ENCODE measurements around the gene ZNF654. TPM values are rescaled to one million over a fixed set of nuclear protein-coding genes. Genes with fewer than 3 reads are reported as not detected.

ZNF654 gene
- total RNA-seq, 1 donor from 2014 or later, result 18.7 TPM

DNA sequence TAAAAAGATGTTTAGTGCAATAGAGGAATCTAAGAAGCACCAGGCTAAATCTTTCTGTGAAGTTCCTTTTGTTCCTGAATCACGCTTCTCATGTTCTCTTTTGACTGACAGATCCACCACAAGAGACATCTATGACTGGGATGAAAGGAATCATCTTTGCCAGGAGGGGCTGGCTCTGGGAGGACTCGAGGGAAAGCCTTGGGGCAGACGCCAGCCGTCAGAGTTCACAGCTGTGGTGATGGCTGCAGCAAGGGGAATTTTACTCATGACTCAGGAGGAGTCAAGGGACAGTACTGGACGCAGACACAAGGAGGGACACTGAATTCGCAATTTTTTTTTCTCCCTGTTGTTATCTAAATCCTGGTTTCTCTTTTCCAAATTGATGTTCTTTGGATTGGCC is 129.4 kb downstream of the ZNF654 start:
- Histone ChIP-seq H3K79me2 (ENCODE audit: insufficient read depth, low read length) (no peaks in the 10 kb centered on the region), H3K9me3 (ENCODE audit: insufficient read depth, low read depth, low read length) (no peaks in the 10 kb centered on the region), H2AFZ (ENCODE audit: low read depth, low read length) (no peak overlapping the region), H4K20me1 (ENCODE audit: insufficient read depth, low read length) (no peaks in the 10 kb centered on the region), H3K36me3 (ENCODE audit: insufficient read depth, low read length) (no peaks in the 10 kb centered on the region), H3K4me3 (ENCODE audit: insufficient read depth, low read depth, low read length) (no peak overlapping the region), H3K9ac (ENCODE audit: low read length) (no peak overlapping the region), H3K27me3 (ENCODE audit: insufficient read depth, low read length) (no peaks in the 10 kb centered on the region), H3K4me2 (ENCODE audit: low read length) (no peak overlapping the region), H3K27ac (ENCODE audit: low read depth, low read length) (no peak overlapping the region), H3K4me1 (ENCODE audit: insufficient read depth, low read length) (no peaks in the 10 kb centered on the region)
- peaks cover 2% of the 10 kb centered on the region for H3K36me3 Mint-ChIP-seq (ENCODE audit: low read depth, unreplicated experiment)
- TF ChIP-seq CTCF (IDR thresholded peaks at IDR 0.05; ENCODE audit: insufficient read depth, low read depth, low read length) (no peak), EZH2 (IDR thresholded peaks at IDR 0.05; ENCODE audit: insufficient read depth, low read length) (no peak)
- DNase-seq (ENCODE audit: low read depth) (peak; percentile 9), FAIRE-seq (no peak)
- peaks cover 11% of the 10 kb centered on the region for H3K4me1 Mint-ChIP-seq (ENCODE audit: low read depth, unreplicated experiment)
- H3K27me3 Mint-ChIP-seq (ENCODE audit: low read depth, unreplicated experiment), result no peaks in the 10 kb centered on the region
- no peak overlapping the region for H3K4me3 Mint-ChIP-seq (ENCODE audit: unreplicated experiment)
- H3K27ac Mint-ChIP-seq (ENCODE audit: unreplicated experiment), result peak overlapping the region; percentile 90
- H3K9me3 Mint-ChIP-seq (ENCODE audit: unreplicated experiment), result peaks cover 2% of the 10 kb centered on the region

- Histone ChIP-seq H3K36me3 (ENCODE audit: insufficient read depth, low read length) (no peaks in the 10 kb centered on the region), H4K20me1 (ENCODE audit: insufficient read depth, low read length) (no peaks in the 10 kb centered on the region), H2AFZ (ENCODE audit: low read depth, low read length) (no peak overlapping the region), H3K4me1 (ENCODE audit: insufficient read depth, low read length) (no peaks in the 10 kb centered on the region), H3K9me3 (ENCODE audit: insufficient read depth, low read depth, low read length) (no peaks in the 10 kb centered on the region), H3K9ac (ENCODE audit: low read length) (no peak overlapping the region), H3K4me2 (ENCODE audit: low read length) (no peak overlapping the region), H3K4me3 (ENCODE audit: insufficient read depth, low read depth, low read length) (no peak overlapping the region), H3K27me3 (ENCODE audit: insufficient read depth, low read length) (no peaks in the 10 kb centered on the region), H3K27ac (ENCODE audit: low read depth, low read length) (no peak overlapping the region), H3K79me2 (ENCODE audit: insufficient read depth, low read length) (no peaks in the 10 kb centered on the region)
- Mint-ChIP-seq H3K4me3 (ENCODE audit: unreplicated experiment) (no peak overlapping the region), H3K36me3 (ENCODE audit: low read depth, unreplicated experiment) (peaks cover 2% of the 10 kb centered on the region), H3K9me3 (ENCODE audit: unreplicated experiment) (peaks cover 1% of the 10 kb centered on the region), H3K27me3 (ENCODE audit: low read depth, unreplicated experiment) (no peaks in the 10 kb centered on the region), H3K4me1 (ENCODE audit: low read depth, unreplicated experiment) (peaks cover 11% of the 10 kb centered on the region), H3K27ac (ENCODE audit: unreplicated experiment) (no peak overlapping the region)
- DNase-seq (ENCODE audit: low read depth), result no peak
- FAIRE-seq, result no peak
- TF ChIP-seq EZH2 (IDR thresholded peaks at IDR 0.05; ENCODE audit: insufficient read depth, low read length), result no peak
- TF ChIP-seq CTCF (IDR thresholded peaks at IDR 0.05; ENCODE audit: insufficient read depth, low read depth, low read length), result no peak
These were observed 130.3 kb downstream of the ZNF654 start for GRCh38 chr3:88189361-88189810.

DNA sequence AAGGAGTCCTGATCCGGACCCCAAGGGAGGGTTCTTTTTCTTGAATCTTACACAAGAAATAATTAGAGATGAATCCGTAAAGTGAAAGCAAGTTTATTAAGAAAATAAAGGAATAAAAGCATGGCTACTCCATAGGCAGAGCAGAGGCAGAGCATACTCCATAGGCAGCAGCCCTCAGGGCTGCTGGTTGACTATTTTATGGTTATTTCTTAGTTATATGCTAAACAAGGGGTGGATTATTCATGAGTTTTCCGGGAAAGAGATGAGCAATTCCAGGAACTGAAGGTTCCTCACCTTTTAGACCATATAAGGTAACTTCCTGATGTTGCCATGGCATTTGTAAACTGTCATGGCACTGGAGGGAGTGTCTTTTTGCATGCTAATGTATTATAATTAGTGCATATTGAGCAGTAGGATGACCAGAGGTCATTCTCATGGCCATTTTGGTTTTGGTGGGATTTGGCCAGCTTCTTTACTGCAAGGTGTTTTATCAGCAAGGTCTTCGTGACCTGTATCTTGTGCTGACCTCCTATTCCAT is 132.9 kb downstream of the ZNF654 start:
- FAIRE-seq, result no peak
- no peaks in the 10 kb centered on the region for H3K27me3 Mint-ChIP-seq (ENCODE audit: low read depth, unreplicated experiment)
- H3K36me3 ChIP-seq (ENCODE audit: insufficient read depth, low read length), result no peaks in the 10 kb centered on the region
- H3K4me3 Mint-ChIP-seq (ENCODE audit: unreplicated experiment), result no peak overlapping the region
- peaks cover 4% of the 10 kb centered on the region for H3K4me1 ChIP-seq (ENCODE audit: insufficient read depth, low read length)
- H3K27ac ChIP-seq (ENCODE audit: low read depth, low read length), result no peak overlapping the region
- H3K9ac ChIP-seq (ENCODE audit: low read length), result no peak overlapping the region
- H3K36me3 Mint-ChIP-seq (ENCODE audit: low read depth, unreplicated experiment), result no peaks in the 10 kb centered on the region
- TF ChIP-seq EZH2 (IDR thresholded peaks at IDR 0.05; ENCODE audit: insufficient read depth, low read length) (no peak), CTCF (IDR thresholded peaks at IDR 0.05; ENCODE audit: insufficient read depth, low read depth, low read length) (no peak)
- no peak overlapping the region for H2AFZ ChIP-seq (ENCODE audit: low read depth, low read length)
- no peaks in the 10 kb centered on the region for H3K79me2 ChIP-seq (ENCODE audit: insufficient read depth, low read length)
- no peak overlapping the region for H3K4me3 ChIP-seq (ENCODE audit: insufficient read depth, low read depth, low read length)
- H4K20me1 ChIP-seq (ENCODE audit: insufficient read depth, low read length), result no peaks in the 10 kb centered on the region
- H3K4me1 Mint-ChIP-seq (ENCODE audit: low read depth, unreplicated experiment), result peaks cover 13% of the 10 kb centered on the region
- H3K27ac Mint-ChIP-seq (ENCODE audit: unreplicated experiment), result no peak overlapping the region
- no peaks in the 10 kb centered on the region for H3K9me3 ChIP-seq (ENCODE audit: insufficient read depth, low read depth, low read length)
- no peak overlapping the region for H3K4me2 ChIP-seq (ENCODE audit: low read length)
- no peaks in the 10 kb centered on the region for H3K27me3 ChIP-seq (ENCODE audit: insufficient read depth, low read length)
- H3K9me3 Mint-ChIP-seq (ENCODE audit: unreplicated experiment), result no peaks in the 10 kb centered on the region
- DNase-seq (ENCODE audit: low read depth), result no peak

Measured in astrocyte (in vitro differentiated cells and primary cell).